DND-41 (cell line): ENCODE data around the gene BPIFA2.

Experiments used
- ATAC-seq: fragments of 200-7000 bp; cut with Tn5 transposase; 3 replicates; pipeline ENCODE4 v1.9.1; 2021; ENCODE audit warnings: low read depth; ENCODE audit not compliant: insufficient read depth
- DNase-seq: peaks from one replicate; pipeline ENCODE4 v3.0.0-alpha.2; 2020
- H2AFZ ChIP-seq: 2 replicates; pipeline ENCODE4 v1.6.0; 2012; ENCODE audit warnings: low read depth, low read length
- H3K27ac ChIP-seq: 2 replicates; pipeline ENCODE4 v1.5.1; 2012; ENCODE audit warnings: low read length, inconsistent platforms
- H3K27me3 ChIP-seq: fragments of 200-600 bp; sonication (generic); 2 replicates; pipeline ENCODE4 v1.6.0; 2012; ENCODE audit warnings: low read length, mild to moderate bottlenecking, inconsistent platforms; ENCODE audit not compliant: insufficient read depth, poor library complexity
- H3K36me3 ChIP-seq: 2 replicates; pipeline ENCODE4 v1.5.1; 2012; ENCODE audit warnings: low read length, inconsistent platforms; ENCODE audit not compliant: insufficient read depth
- H3K4me1 ChIP-seq: 2 replicates; pipeline ENCODE4 v1.5.1; 2012; ENCODE audit warnings: mild to moderate bottlenecking, low read length; ENCODE audit not compliant: insufficient read depth
- H3K4me2 ChIP-seq: 2 replicates; pipeline ENCODE4 v1.6.0; 2012; ENCODE audit warnings: mild to moderate bottlenecking, moderate library complexity, low read length, inconsistent platforms; ENCODE audit not compliant: insufficient read depth
- H3K4me3 ChIP-seq, 2 experiments: fragments of 200-600 bp in 1 of 2; shearing (Covaris generic) in 1 of 2; 2 replicates each; pipeline ENCODE4 v1.5.1; 2012 to 2016; ENCODE audit warnings: inconsistent platforms in 2 of 2, low read length in 2 of 2, mild to moderate bottlenecking in 2 of 2, low read depth in 1 of 2, moderate library complexity in 1 of 2
- H3K79me2 ChIP-seq: 2 replicates; pipeline ENCODE4 v1.6.0; 2012; ENCODE audit warnings: low read length, inconsistent platforms; ENCODE audit not compliant: insufficient read depth
- H3K9ac ChIP-seq: 2 replicates; pipeline ENCODE4 v1.6.0; 2012; ENCODE audit warnings: low read depth, mild to moderate bottlenecking, inconsistent platforms, low read length, moderate library complexity
- H3K9me3 ChIP-seq: 2 replicates; pipeline ENCODE4 v1.5.1; 2012; ENCODE audit warnings: low read length, moderate library complexity, mild to moderate bottlenecking, inconsistent platforms; ENCODE audit not compliant: insufficient read depth, severe bottlenecking
- H4K20me1 ChIP-seq: 2 replicates; pipeline ENCODE4 v1.6.0; 2012; ENCODE audit warnings: low read length; ENCODE audit not compliant: insufficient read depth
- CTCF ChIP-seq: IDR thresholded peaks from 2 replicates; pipeline ENCODE4 v1.5.1; 2012; ENCODE audit warnings: borderline replicate concordance, low read length, moderate library complexity, mild to moderate bottlenecking; ENCODE audit not compliant: poor library complexity, severe bottlenecking; ENCODE audit errors: extremely low read depth
- EZH2 ChIP-seq: IDR thresholded peaks from 3 replicates; pipeline ENCODE4 v1.6.1; 2012; ENCODE audit warnings: borderline replicate concordance, low read depth, mild to moderate bottlenecking, moderate library complexity, low read length, inconsistent platforms; ENCODE audit not compliant: severe bottlenecking

The BPIFA2 gene

GRCh38 chr20:33154252-33154651, 13.7 kb upstream of the BPIFA2 start:
- Histone ChIP-seq H3K9me3 (no peaks in the 10 kb centered on the region), H3K36me3 (no peaks in the 10 kb centered on the region), H3K4me2 (no peak overlapping the region), H4K20me1 (no peaks in the 10 kb centered on the region), H3K79me2 (no peaks in the 10 kb centered on the region), H3K4me3 (no peak overlapping the region), H3K27ac (no peak overlapping the region), H3K27me3 (peaks cover 12% of the 10 kb centered on the region), H3K4me1 (no peaks in the 10 kb centered on the region), H3K9ac (no peak overlapping the region), H2AFZ (no peak overlapping the region)
- DNase-seq (no peak), ATAC-seq (no peak)
- no peak for TF ChIP-seq CTCF
- no peak for TF ChIP-seq EZH2

GRCh38 chr20:33158637-33159385, 9.1 kb upstream of the BPIFA2 start:
- Histone ChIP-seq H3K79me2 (no peaks in the 10 kb centered on the region), H3K27me3 (peaks cover 12% of the 10 kb centered on the region), H3K27ac (no peak overlapping the region), H3K9ac (no peak overlapping the region), H4K20me1 (no peaks in the 10 kb centered on the region), H3K4me2 (no peak overlapping the region), H3K9me3 (no peaks in the 10 kb centered on the region), H3K4me1 (no peaks in the 10 kb centered on the region), H2AFZ (no peak overlapping the region), H3K4me3 (no peak overlapping the region), H3K36me3 (no peaks in the 10 kb centered on the region)
- ATAC-seq (no peak), DNase-seq (no peak)
- TF ChIP-seq CTCF, result no peak
- no peak for TF ChIP-seq EZH2

DNA sequence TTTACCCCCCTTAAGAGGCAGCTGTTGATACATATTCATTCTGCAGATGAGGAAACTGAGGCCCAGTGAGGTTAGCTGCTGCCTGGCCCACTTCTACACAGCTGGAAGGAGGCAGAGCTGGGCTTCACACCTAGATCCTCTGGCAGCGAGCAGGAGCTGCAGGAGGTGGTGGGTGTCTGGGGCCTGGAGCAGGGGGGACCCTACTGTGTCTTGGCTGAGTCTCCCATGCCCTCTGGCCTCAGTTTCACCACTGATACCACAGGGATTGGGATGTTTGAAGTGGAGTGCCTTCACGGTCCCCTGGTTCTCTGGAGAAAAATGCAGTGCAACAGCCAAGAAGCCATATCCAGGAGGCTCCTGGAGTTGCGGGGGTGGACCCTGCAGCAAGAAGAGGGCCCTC, 8.2 kb upstream of the BPIFA2 start:
- no peak for DNase-seq
- no peaks in the 10 kb centered on the region for H4K20me1 ChIP-seq
- no peak overlapping the region for H3K4me2 ChIP-seq
- no peak for ATAC-seq
- H2AFZ ChIP-seq, result no peak overlapping the region
- no peak overlapping the region for H3K4me3 ChIP-seq
- H3K9me3 ChIP-seq, result no peaks in the 10 kb centered on the region
- no peaks in the 10 kb centered on the region for H3K4me1 ChIP-seq
- TF ChIP-seq CTCF (no peak), EZH2 (no peak)
- H3K36me3 ChIP-seq, result no peaks in the 10 kb centered on the region
- H3K27ac ChIP-seq, result no peak overlapping the region
- H3K27me3 ChIP-seq, result peaks cover 12% of the 10 kb centered on the region
- H3K79me2 ChIP-seq, result no peaks in the 10 kb centered on the region
- H3K9ac ChIP-seq, result no peak overlapping the region

GRCh38 chr20:33160681-33161080, 7.3 kb upstream of the BPIFA2 start:
- no peak for DNase-seq
- no peak for ATAC-seq
- Histone ChIP-seq H2AFZ (no peak overlapping the region), H3K27me3 (peaks cover 9% of the 10 kb centered on the region), H3K79me2 (no peaks in the 10 kb centered on the region), H3K4me2 (no peak overlapping the region), H3K4me3 (no peak overlapping the region), H3K4me1 (no peaks in the 10 kb centered on the region), H3K9me3 (no peaks in the 10 kb centered on the region), H3K9ac (no peak overlapping the region), H3K27ac (no peak overlapping the region), H4K20me1 (no peaks in the 10 kb centered on the region), H3K36me3 (no peaks in the 10 kb centered on the region)
- TF ChIP-seq EZH2 (no peak), CTCF (no peak)
